ENCODE data around the gene PTPRN2. TPM values are rescaled to one million over a fixed set of nuclear protein-coding genes. Genes with fewer than 3 reads are reported as not detected.

Gene PTPRN2
- total and polyA plus RNA-seq, 9 of the 15 experiments (the other 6 are each of a cell fraction or from before 2014, with no cell fraction given): not detected

- no peaks in the 10 kb centered on the region for H3K79me2 ChIP-seq (ENCODE audit: control insufficient read depth, insufficient read depth, low read length)
- H3K4me2 ChIP-seq (ENCODE audit: insufficient read depth, low read length): no peak overlapping the region
- WGBS (ENCODE audit: insufficient coverage, low coverage, missing lambda C conversion rate): 4% methylated on average over 12 of the region's 12 CpGs
- H3K27ac ChIP-seq (ENCODE audit: extremely low read depth, low read depth, low read length): no peak overlapping the region
- H3K9me1 ChIP-seq (ENCODE audit: control insufficient read depth, insufficient read depth, low read length): no peaks in the 10 kb centered on the region
- intact Hi-C loops (cut with micrococcal nuclease): no loop called here
- TF ChIP-seq ZNF121 (CRISPR knock-in tag; conservative IDR thresholded peaks at IDR 0.05) (no peak), ZNF384 (IDR thresholded peaks at IDR 0.05; ENCODE audit: low read depth, low read length) (0 out of 2 replicates have a peak, but pooled peaks have one; percentile 5), ZKSCAN1 (IDR thresholded peaks at IDR 0.05; ENCODE audit: low read depth, low read length) (no peak), SPI1 (IDR thresholded peaks at IDR 0.05; ENCODE audit: borderline replicate concordance, low read depth, low read length) (peak; percentile 35; the same call in 1 of the 2 replicates), HCFC1 (IDR thresholded peaks at IDR 0.05; ENCODE audit: low read depth, low read length) (0 out of 2 replicates have a peak, but pooled peaks have one; percentile 12), CREM (IDR thresholded peaks at IDR 0.05; ENCODE audit: low read depth) (0 out of 2 replicates have a peak, but pooled peaks have one; percentile 23), MYC (IDR thresholded peaks at IDR 0.05; ENCODE audit: low read depth, low read length) (0 out of 2 replicates have a peak, but pooled peaks have one; percentile 32), MYC (CRISPR knock-in tag; IDR thresholded peaks at IDR 0.05; ENCODE audit: borderline replicate concordance, low read depth) (no peak)
- TF ChIP-seq, protein P1, sequence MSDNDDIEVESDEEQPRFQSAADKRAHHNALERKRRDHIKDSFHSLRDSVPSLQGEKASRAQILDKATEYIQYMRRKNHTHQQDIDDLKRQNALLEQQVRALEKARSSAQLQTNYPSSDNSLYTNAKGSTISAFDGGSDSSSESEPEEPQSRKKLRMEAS (CRISPR knock-in tag; IDR thresholded peaks at IDR 0.05): peak; percentile 33; the same call in 1 of the 2 replicates
- in situ Hi-C loops (cut with MboI): no loop called here
- no peaks in the 10 kb centered on the region for H3K36me3 ChIP-seq (ENCODE audit: control insufficient read depth, insufficient read depth, low read length)
- H3K27me3 ChIP-seq (ENCODE audit: control insufficient read depth in 2 of 2, insufficient read depth in 2 of 2, low read length in 2 of 2): peaks cover 31 to 59% of the 10 kb centered on the region in 2 experiments; a peak in 4 of 5 replicates
- peaks cover 5% of the 10 kb centered on the region; the same call in 1 of the 2 replicates for H4K20me1 ChIP-seq (replicated peaks; ENCODE audit: control insufficient read depth, insufficient read depth, low read length)
- peaks cover 0 to 9% of the 10 kb centered on the region in 2 experiments; a peak in 1 of 5 replicates for H3K4me1 ChIP-seq (replicated peaks in 1 of 2; ENCODE audit: control insufficient read depth in 2 of 2, insufficient read depth in 2 of 2, low read length in 2 of 2)
- BruUV-seq (replicated peaks): no TSS peak
- FAIRE-seq (no peak), ATAC-seq (peak; percentile 50), DNase-seq (ENCODE audit: extremely low read depth in 1 of 4, low spot score in 3 of 4) (no peak)
- no peak overlapping the region for H3K4me3 ChIP-seq
- ChIA-PET CTCF (ENCODE audit: low intra/inter-chr PET ratio) (no interaction called here), POLR2A (no interaction called here)
- peak overlapping the region in 1 of 2 experiments; percentile 60; a peak in 1 of 4 replicates for H3K9ac ChIP-seq (ENCODE audit: insufficient read depth in 1 of 2, low read depth in 2 of 2, low read length in 2 of 2)
- no peaks in the 10 kb centered on the region for H3K9me3 ChIP-seq (replicated peaks; ENCODE audit: control insufficient read depth, insufficient read depth, low read depth, low read length)
- H2AFZ ChIP-seq (ENCODE audit: low read depth, low read length): peak overlapping the region; percentile 2
These were observed 1084.9 kb downstream of the PTPRN2 start for GRCh38 chr7:157502701-157503111.
